GM21529 (cell line): Measurements from ENCODE around the gene SLBP.
"Not testable (repeated sequence)": the region's sequence is repeated elsewhere in the genome, so short reads cannot be mapped to it uniquely, and the experiment has no call there.

Experiments used
- ATAC-seq: cut with Tn5 transposase; IDR thresholded peaks from one replicate; pipeline ENCODE4 v1.9.1; 2021; ENCODE audit not compliant: unreplicated experiment

Gene SLBP

DNA sequence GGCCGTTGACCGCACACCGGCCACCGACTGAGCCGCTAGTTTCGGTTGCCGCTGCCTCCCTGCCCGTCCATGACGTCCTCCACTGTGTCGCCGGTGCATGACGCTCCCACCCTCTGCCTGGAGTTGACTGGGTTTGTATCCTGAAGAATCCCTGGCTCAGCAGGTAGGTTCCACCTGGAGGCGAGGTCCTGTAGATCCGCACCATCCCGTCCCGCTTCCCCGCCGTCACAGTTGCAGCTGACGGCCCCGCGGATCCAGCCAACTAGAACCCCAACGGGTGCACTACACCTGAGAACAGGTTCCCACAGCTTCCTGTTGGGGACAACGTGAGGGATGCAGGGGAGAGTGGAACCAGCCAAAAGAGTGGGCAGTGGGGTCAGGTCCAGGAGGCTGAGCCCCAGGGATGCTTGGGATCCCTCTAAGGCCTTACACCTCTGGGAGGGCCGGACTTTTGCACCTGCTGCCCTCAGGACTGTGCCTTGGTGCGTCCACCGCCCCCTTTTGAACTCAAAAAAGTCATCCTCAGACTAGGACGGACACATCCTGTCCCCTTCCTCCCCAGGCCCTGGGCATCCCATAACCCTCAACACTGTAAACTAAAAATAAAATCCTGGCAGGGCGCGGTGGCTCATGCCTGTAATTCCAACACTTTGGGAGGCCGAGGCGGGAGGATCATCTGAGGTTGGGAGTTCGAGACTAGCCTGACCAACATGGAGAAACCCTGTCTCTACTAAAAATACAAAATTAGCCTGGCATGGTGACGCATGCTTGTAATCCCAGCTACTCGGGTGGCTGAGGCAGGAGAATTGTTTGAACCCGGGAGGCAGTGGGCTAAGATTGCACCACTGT lies 1.1 kb upstream of the SLBP start:
- peak; percentile 6 for ATAC-seq

DNA sequence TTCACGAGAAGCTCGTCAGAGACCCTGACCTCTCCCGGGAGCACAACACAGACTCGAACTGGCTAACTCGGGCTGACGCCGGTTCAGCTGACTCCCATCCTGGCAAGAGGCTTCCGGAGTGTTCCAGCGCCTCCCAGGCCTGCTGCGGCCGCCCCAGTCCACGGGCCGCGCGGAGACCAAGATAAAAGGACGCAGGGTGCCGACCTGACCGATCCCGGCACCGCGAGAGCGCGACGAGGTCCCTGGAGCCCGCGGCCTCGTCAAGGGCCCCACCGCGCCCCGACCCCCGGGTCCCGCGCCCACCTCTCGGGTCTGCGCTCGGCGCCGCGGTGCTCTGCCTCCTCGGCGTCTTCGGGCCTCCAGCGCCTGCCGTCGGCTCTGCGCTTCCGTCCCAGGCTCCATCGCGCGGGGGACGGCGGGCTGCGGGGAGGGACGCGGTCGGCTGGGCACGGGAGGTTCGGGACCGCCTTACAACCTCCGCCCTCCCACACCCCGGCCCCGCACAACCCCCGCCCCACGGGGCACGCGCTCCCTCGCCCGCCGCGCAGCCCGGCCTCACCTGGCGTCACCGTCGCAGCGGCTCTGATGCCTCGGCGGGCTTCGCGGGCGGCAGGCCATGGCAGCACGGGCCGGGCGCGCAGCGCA lies 426 bp downstream of the SLBP start:
- ATAC-seq = peak; percentile 7

DNA sequence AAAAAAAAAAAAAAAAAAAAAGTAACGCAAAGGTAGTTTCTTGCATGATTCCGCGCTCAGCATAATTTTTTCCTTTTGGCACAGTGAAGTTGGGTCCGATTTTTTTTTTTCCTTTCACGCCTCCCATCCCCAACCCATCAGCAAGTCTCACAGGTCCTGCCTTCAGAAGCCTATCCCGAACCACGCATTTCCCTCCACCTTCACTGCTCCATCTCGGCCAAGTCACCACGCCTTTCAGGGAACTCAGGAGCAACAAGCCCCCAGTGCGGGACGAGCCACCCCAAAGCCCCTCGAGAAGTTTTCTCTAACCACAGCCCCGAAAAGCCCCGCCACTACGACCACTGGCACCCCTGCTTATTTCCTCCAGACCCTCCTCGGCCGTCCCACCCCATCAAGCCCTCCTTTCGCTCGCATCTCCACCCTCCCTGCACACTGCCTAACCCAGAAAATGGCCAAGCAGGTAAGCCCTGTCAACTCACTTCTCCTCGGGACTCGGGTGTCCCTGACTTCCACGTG lies 1.0 kb downstream of the SLBP start:
- ATAC-seq = no peak

DNA sequence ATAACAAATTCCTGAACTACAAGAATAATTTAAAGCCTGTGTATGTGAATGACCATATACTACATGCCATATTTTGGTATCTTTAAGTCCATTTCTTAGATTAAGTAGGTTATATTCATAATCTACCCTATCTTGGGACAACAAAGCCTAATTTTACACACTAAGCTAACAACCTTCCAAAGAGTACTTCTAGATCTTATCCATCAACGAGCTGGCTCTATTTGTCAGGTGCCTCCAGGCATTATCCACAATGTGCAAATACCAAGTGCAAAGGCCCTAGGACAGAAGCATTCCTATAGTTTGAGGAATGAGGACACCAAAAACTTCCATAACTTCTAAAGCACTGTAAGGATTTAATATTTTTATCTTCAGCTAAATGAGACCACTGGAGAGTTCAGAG lies 3.5 kb downstream of the SLBP start:
- ATAC-seq = no peak

DNA sequence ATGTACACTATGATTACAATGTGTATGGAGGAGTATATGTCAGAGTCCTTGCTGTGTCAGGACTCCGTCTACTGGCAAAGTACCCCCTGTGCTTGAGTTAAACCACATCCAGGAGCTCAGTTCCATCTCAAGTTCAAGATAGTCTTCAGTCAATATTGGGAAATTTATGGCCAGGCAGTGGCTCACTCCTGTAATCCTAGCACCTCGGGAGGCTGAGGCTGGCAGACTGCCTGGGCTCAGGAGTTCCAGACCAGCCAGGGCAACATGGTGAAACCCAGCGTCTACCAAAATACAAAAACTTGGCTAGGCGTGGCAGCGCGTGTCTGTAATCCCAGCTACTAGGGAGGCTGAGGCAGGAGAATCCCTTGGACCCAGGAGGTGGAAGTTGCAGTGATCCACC lies 5.8 kb downstream of the SLBP start:
- no peak for ATAC-seq

DNA sequence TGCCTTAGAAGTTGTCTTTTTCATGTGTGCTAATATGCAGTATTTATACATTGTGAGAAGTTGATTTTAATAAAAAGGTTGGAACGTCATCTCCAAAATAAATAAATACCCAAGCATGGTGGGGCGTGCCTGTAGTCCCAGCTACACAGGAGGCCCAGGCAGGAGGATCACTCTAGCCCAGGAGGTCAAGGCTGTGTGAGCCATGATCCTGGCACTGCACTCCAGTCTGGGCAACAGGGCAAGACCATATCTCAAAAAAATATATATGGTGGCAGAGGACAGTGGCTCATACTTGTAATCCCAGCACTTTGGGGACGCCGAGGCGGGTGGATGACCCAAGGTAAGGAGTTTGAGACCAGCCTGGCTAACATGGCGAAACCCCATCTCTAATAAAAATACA lies 6.4 kb downstream of the SLBP start:
- no peak for ATAC-seq

DNA sequence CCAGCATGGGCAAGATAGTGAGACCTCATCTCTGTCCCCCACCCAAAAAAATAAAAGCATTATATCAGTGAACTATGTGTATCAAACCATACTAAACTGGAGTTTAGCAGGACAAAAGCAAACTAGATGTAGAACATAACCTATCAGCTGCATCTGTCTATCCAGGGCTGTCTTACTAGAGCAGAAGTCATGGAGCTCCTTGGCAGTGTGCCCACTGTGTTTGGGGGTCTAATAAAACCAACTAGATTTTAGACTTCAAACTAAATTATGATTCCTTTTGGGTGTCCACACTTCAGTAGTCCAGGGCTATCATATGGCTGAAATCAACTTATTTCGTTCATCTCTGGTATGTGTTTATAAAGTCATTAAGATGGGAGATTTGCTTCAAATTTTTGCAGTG lies 8.3 kb downstream of the SLBP start:
- ATAC-seq = no peak

DNA sequence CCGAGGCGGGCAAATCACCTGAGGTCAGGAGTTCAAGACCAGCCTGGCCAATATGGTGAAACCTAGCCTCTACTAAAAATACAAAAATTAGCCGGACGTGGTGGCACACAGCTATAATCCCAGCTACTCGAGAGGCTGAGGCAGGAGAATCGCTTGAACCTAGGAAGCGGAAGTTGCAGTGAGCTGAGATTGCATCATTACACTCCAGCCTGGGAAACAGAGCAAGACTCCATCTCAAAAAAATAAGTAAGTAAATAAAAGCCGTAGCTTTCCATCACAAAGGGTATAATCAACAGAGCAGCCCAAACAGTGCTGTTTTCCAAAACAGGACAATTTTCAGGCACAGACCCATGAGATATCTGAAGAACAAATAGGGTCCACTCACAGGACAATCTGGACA lies 10.4 kb downstream of the SLBP start:
- not testable (repeated sequence) for ATAC-seq

DNA sequence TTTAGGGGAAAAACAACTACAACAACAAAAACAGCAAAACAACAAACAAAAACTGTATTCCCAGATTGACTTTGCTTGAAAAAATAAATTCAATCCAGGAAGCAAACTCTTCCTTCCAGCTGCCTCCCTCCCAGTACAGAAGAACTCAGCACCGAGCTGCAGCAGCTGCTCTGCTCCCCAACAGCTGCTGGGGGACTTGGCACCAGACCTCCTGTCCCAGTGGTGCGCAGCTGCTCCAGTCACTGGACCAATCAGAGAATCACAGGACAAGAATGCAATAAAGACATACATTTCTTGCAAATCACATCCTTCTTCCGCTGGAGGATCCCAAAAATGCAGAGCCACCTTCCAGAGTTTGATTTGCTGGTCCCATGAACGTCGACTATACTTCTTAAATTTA lies 16.2 kb downstream of the SLBP start:
- ATAC-seq = no peak

DNA sequence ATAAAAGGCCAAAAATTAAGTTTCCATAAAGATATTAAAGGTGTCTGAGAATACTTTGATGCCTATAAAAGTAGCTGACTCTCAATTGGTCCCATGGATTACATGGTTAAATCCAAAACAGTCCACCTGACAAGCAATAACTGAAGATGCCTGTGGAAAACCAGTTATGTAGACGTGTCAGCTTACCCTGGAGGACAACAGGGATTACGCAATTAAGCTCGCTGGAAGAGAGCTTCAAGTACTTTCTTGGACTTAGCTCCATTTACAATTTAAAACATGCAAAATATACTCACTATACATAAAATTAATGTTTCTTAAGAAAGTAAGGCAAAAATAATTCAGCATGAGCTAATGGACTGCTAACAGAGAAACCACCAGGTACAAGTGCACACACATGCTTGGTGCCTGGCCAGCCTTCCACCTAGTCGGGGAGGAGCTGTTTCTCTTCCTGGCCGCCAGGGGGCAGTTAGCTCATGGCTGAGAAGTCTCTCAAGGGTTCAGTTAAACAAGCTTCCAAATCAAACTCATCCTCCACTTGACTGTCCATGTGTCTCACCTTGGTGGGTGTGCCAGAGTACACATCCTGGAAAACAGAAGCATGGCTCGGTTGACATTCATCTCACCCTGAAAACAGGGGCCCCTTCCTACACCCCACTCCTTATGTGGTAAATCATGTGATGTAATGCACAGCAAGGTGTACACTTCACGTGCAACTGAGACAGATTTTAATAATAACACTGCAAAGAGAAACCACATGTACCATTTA lies 18.8 kb downstream of the SLBP start:
- peak; percentile 85 for ATAC-seq

DNA sequence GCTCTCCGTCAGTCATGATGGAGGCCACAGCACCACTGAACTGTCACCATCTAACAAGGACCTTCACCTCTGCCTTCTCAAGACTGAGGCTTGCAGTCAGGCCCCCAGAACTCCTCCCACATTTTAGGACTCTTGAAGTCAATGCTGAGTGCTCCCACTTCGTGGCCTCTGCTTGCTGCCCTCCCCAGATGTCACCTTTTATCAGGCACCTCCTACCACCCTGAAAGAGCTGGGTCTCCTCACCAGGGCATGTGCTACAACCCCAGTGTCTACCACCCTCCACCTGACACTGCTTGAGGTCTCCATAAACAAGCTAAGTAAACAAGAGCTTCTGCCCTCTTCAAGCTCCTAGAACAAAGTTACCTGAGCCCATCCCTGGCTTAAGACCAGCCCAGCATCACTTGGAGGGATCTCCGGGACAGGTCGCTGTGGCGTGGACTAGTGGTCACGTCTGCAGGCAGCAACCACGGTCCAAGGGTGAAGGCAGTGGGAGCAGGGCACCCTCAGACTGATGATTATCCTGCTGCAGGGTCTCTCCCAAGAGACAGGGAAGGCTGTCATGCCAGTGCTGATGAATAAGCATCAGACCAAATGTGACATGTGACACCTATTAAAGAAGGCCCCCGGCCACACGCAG lies 20.3 kb downstream of the SLBP start:
- ATAC-seq = no peak

DNA sequence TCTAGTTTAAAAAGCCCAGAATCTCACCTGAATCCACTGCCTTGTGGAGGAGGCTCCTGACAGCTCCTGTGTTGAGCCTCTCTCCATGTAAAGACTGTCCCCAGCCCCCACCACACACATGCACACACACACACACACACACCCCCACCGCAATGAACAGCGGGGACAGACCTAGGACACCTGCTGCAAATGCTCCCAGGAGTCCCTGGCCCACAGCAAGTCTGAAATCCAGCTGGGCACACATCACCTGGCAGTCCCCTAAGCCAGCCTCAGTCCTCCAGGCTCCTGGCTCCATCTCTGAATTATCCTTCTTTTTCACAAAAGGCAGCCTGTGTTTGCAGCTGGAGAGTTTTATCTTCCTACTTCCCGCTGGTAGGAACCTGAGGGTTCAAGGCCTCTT lies 21.4 kb downstream of the SLBP start:
- ATAC-seq = no peak

DNA sequence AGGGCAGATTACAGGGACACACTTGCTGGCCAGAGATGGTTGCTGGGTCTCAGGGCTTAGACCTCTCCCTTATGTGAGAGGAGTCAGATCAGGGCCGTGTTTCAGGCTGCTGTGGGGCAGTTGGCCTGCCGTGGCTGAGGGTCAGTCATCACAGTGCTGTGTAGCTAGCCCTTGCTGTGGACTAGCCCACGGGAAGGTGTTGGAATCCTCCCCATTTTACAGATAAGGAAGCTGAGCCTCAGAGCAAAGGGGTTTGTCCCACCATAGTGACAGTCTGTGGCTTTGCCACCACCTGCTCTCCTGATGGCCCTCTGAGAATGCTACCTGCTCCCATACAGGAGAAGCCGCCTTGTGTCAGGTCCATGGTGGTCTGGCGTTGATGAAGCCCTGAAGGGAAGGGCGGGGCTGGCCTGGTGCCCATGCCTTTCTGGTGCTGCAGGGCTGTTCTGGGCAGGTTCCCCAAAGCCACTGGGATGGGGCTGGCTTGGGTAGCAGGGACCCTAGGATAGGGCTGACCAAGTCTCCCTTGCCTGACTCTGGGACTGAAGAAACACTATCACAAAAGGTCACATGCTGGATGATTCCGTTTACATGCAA lies 25.6 kb downstream of the SLBP start:
- ATAC-seq = no peak

DNA sequence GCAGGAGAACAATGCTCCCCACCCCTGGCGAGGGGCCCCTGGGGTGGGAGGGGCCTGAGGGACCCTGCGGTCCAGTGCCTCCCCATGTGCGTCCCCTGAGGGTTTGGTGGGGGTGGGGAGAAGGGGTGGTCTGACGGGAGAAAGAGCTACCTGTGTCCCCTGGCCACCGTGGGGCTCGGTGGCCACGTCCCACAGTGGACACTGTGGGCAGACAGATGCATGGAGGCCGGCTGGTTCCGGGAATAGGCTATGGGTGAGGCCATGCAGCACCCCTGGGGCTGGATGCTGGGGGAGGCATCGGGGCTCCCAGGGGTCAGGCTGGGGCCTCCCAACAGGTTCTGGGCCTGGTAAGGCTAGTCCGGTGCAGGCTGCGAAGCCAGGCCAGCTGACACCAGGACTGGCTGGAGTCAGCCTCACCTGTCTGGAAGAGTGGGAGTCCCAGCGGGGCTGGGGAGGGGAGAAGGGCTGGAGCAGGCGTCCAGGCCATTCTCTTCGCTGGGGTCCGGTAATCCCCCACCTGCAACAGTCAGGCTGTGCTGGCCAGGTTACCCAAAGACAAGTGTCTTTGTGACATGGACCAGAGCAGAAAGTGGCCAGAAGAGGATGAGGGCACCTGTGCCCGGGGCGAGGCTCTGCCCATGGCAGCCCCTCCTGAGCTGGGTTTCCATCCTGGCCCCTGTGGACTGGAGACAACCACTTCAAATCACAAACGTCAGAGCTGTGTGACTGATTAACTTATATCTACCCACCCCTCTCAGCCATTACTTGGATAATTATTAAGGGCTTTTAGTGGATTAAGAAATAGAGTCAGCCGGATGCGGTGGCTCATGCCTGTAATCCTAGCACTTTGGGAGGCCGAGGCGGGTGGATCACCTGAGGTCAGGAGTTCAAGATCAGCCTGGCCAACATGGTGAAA lies 26.6 kb downstream of the SLBP start:
- ATAC-seq = no peak

DNA sequence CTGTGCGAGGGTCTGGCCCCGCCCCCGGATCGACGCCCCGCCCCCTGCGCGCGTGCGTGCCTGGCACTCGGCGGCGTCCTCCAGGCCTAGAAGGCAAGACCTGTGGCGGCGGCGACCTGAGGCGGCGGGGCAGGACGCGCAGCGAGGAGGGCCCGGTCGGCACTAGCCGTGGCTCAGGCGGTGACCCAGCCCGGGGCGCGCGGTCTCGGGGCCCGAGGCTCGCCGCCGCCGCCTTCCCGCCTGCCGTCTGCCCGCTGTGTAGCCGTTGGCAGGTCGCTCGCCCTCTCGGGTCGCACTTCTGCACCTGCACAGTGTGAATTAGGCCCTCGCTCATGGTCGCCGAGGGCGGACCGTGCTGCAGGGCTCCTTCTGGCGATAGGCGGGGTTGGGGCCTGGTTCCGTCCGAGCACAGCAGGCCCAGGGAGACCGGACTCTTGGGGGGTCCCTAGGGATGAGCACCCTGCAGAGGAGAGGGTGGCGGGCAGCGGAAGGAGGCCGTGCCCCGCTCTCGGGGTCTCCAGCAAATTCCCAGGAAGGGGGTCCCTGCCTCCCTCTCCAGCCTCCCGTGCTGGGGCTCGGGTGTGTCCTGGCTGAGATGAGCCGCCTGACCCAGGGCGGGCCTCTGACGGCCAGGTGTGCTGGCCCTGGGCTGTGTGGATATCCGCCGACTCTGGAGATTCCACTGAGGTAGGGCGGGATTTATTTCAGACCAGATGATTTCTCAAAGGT lies 27.4 kb downstream of the SLBP start:
- ATAC-seq = peak; percentile 1

DNA sequence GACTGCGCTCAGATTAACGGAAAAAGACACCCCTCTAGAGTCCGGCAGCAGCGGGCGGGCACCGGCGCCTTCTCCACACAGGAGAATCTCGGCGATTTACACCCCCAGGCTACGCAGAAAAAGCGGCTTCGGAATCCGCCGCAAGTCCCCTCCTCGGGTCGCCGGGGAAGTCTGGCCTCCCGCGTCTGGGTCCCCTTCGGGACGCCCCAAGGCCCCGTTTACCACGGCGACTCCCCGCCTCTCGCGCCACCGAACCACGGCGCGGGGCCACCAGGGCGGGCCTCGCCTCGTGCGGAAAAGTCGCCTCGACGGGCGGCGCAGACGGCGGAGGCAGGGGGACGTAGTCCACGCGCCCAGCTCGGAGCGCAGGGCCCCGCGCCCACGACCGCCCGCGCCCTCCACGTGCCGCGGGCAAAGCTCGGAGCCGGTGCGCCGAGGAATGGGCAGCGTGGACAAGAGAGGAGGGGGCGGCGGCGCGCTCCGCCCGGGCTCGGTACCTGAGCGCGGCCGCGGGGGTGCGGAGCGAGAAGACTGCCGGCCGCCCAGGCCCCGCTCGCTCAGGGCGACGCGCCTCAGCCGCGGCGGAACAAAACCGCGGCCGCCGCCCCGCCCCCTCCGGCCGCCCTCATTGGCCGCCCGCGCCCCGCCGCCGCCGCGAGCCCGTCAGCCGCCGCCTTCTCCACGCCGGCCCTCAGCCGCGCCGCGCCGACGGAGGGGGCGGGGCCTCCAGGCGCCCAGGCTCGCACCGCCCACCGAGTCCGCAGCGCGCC lies 28.2 kb downstream of the SLBP start, which contains the start of gene FAM53A:
Gene FAM53A, minus strand, starts transcription at position 578 of the 770 bp plus-strand sequence. CDS start 15,572 bp downstream, outside the sequence.
- ATAC-seq = peak; percentile 85

DNA sequence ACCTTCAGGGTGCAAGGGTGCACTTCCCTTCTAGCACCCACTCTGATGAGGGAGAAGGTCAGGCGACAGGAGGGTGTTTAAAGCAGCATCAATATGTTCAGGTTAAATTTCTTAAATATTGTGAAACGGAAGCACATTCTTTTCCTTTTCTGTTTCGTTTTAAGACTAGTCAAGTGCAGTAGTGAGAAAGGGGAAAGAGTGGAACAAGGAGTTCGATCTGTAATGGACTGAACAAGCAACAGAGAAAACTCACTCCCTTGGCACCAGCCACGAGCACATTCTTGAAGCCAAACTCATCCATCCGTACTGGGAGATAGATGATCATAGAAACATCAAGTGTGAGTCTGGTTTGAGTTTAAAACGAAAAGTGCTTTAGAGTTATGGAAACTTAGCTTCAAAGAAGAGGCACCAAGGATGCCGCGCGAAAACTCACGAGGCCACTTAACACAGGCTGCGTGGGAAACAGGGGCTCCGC lies 28.8 kb downstream of the SLBP start:
- ATAC-seq = no peak

DNA sequence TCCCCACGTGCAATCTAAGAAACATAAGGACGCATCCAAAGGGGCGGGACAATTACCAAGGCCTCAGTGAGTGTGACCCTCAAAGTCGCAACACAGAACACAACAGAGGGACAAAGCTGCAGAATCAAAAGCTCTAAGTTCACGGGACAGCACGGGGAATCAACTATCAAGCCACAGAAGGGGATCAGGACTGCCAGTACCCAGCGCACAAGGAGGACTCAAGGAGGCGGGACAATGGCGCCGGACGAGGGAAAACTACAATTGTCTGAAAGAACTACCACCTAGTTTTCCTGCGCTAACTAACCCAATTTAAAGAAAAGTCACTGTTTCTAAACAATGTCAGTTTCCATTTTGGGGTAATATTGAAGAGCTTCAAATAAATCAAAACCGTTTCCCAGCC lies 29.3 kb downstream of the SLBP start:
- no peak for ATAC-seq
